GM20431 (cell line): ENCODE data around the gene MOV10L1.
"Not testable (repeated sequence)": the region's sequence is repeated elsewhere in the genome, so short reads cannot be mapped to it uniquely, and the experiment has no call there.

Experiments
- in situ Hi-C: fragments of 300-500 bp; cut with MseI, MboI; formaldehyde crosslinking; loops from one replicate; pipeline ENCODE4 v1.15.0; 2020; ENCODE audit warnings: low sequenced_read_pairs; ENCODE audit not compliant: unreplicated experiment

Gene MOV10L1

GRCh38 chr22:50150161-50151129 lies 60.6 kb downstream of the MOV10L1 start:
- in situ Hi-C loops, result no loop called here

GRCh38 chr22:50151571-50152537 lies 62.0 kb downstream of the MOV10L1 start:
- in situ Hi-C loops, result no loop called here

- in situ Hi-C loops, result no loop called here
These were observed 63.4 kb downstream of the MOV10L1 start for GRCh38 chr22:50153056-50153755.

GRCh38 chr22:50153756-50154140 lies 63.9 kb downstream of the MOV10L1 start:
- in situ Hi-C loops, result no loop called here

- in situ Hi-C loops, result no loop called here
These were observed 68.0 kb downstream of the MOV10L1 start for GRCh38 chr22:50157709-50158375.

GRCh38 chr22:50160947-50161346 lies 71.1 kb downstream of the MOV10L1 start:
- in situ Hi-C loops, result no loop called here

- in situ Hi-C loops, result no loop called here
These were observed 71.9 kb downstream of the MOV10L1 start for GRCh38 chr22:50161508-50162390.

GRCh38 chr22:50162391-50162956 lies 72.7 kb downstream of the MOV10L1 start:
- in situ Hi-C loops, result no loop called here

- in situ Hi-C loops, result no loop called here
These were observed 75.8 kb downstream of the MOV10L1 start for GRCh38 chr22:50165436-50166123.

GRCh38 chr22:50167689-50168489 lies 78.1 kb downstream of the MOV10L1 start:
- in situ Hi-C loops, result no loop called here

GRCh38 chr22:50168490-50169180 lies 78.8 kb downstream of the MOV10L1 start:
- in situ Hi-C loops, result not testable (repeated sequence)

- in situ Hi-C loops, result no loop called here
These were observed 79.5 kb downstream of the MOV10L1 start for GRCh38 chr22:50169181-50169759.

GRCh38 chr22:50169774-50170341 lies 80.1 kb downstream of the MOV10L1 start:
- in situ Hi-C loops, result no loop called here

GRCh38 chr22:50170453-50171318 lies 80.9 kb downstream of the MOV10L1 start, which contains the start of gene PANX2:
Gene PANX2 (plus strand): TSS chr22:50170731. CDS start chr22:50170731, 0 bp downstream.
- in situ Hi-C loops, result no loop called here
